ENCODE data around the gene TOP3A. TPM values are rescaled to one million over a fixed set of nuclear protein-coding genes. Genes with fewer than 3 reads are reported as not detected.

TOP3A gene
- total RNA-seq, 1 experiment from 2014 or later: 68.7 TPM

GRCh38 chr17:18256776-18257175, 58.0 kb downstream of the TOP3A start:
- Histone ChIP-seq H3T11ph (ENCODE audit: low read length) (no peak overlapping the region), H2BK20ac (ENCODE audit: low read depth, low read length, poor library complexity, severe bottlenecking) (no peak overlapping the region), H4K20me1 (ENCODE audit: control insufficient read depth, insufficient read depth, insufficient read length) (no peaks in the 10 kb centered on the region), H3K23me2 (ENCODE audit: insufficient read length, low read depth, low read length, poor library complexity, severe bottlenecking) (peaks cover 12% of the 10 kb centered on the region), H3K18ac (ENCODE audit: insufficient read length, low read depth, low read length) (no peak overlapping the region), H3K23ac (ENCODE audit: insufficient read length, low read depth, low read length) (no peak overlapping the region), H3K9me3 (ENCODE audit: control insufficient read depth, low read depth, low read length) (no peaks in the 10 kb centered on the region), H3K79me1 (ENCODE audit: insufficient read depth, low read depth, low read length, poor library complexity, severe bottlenecking) (no peaks in the 10 kb centered on the region), H2BK15ac (ENCODE audit: low read depth, low read length) (no peak overlapping the region), H3K56ac (ENCODE audit: insufficient read length, low read depth, low read length) (no peak overlapping the region), H2BK12ac (ENCODE audit: insufficient read length, low read depth, low read length) (no peak overlapping the region), H3K27me3 (ENCODE audit: insufficient read depth, low read length) (no peaks in the 10 kb centered on the region), H3K14ac (ENCODE audit: insufficient read depth, low read length) (no peak overlapping the region), H3K9ac (ENCODE audit: extremely low read depth, insufficient read length, low read length) (no peak overlapping the region), H2AK5ac (ENCODE audit: insufficient read length, low read length) (no peak overlapping the region), H2BK5ac (ENCODE audit: insufficient read length, low read length) (no peak overlapping the region), H3K27ac (ENCODE audit: insufficient read length, low read depth, low read length) (no peak overlapping the region), H3K4me2 (ENCODE audit: insufficient read depth, insufficient read length, low read length) (peak overlapping the region; percentile 70), H3K79me2 (ENCODE audit: insufficient read depth, low read length) (no peaks in the 10 kb centered on the region; the same call in 1 of the 2 replicates), H2AFZ (ENCODE audit: low read length) (no peak overlapping the region), H4K5ac (ENCODE audit: insufficient read length, low read depth, low read length) (no peak overlapping the region), H3K4me1 (ENCODE audit: insufficient read depth, low read length) (no peaks in the 10 kb centered on the region), H3K4ac (ENCODE audit: low read depth, low read length) (no peak overlapping the region), H4K8ac (replicated peaks; ENCODE audit: insufficient read length, low read depth, low read length) (no peak overlapping the region), H2BK120ac (ENCODE audit: low read depth, low read length, poor library complexity, severe bottlenecking) (no peak overlapping the region), H4K91ac (ENCODE audit: insufficient read length, low read depth, low read length) (no peak overlapping the region)
- no peak for TF ChIP-seq CTCF (conservative IDR thresholded peaks at IDR 0.05)
- Mint-ChIP-seq H3K9me3 (no peaks in the 10 kb centered on the region), H3K27ac (peak overlapping the region in 2 of 3 experiments; percentile 72 to 98; a peak in 3 of 7 replicates), H3K4me1 (peaks cover 25 to 38% of the 10 kb centered on the region in 2 experiments), H3K4me3 (peak overlapping the region; percentile 96 to 98), H3K36me3 (ENCODE audit: insufficient read depth in 1 of 3, low read depth in 3 of 3) (peaks cover 20 to 49% (median 48%) of the 10 kb centered on the region in 3 experiments; a peak in 6 of 7 replicates), H3K27me3 (ENCODE audit: low read depth) (no peaks in the 10 kb centered on the region)
- no CpG with 5 or more reads among the region's 7 CpGs for WGBS (ENCODE audit: extremely low coverage, insufficient read length, low lambda C conversion rate)
- DNase-seq: no peak
